HG03135 (cell line): ENCODE data around the gene GAN.
A peak's percentile ranks its signal among the peaks of the same experiment; 100 is the strongest.
"Not testable (repeated sequence)": the region's sequence is repeated elsewhere in the genome, so short reads cannot be mapped to it uniquely, and the experiment has no call there.

Experiments
- ATAC-seq: cut with Tn5 transposase; IDR thresholded peaks from one replicate; pipeline ENCODE4 v1.9.1; 2021; ENCODE audit warnings: mild to moderate bottlenecking, moderate library complexity; ENCODE audit not compliant: unreplicated experiment

Gene GAN

DNA sequence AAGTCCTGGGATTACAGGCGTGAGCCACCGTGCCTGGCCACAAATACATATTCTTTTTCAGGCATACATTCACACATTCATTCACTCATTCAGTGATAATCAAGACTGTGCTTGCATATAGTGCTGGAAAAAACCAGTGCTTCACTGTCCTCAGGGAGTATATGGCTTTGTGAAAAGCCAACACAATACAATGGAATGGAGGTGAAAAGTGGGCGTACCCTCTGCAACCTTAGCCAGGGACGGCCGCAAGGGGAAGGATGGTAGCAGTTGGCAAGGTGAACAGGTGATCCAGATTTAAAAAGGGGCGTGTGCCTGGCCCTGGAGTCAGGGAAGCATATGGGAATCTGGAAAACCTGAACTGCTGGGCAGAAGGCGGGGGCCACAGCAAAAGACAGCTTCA is 18.1 kb upstream of the GAN start:
- ATAC-seq, result no peak

DNA sequence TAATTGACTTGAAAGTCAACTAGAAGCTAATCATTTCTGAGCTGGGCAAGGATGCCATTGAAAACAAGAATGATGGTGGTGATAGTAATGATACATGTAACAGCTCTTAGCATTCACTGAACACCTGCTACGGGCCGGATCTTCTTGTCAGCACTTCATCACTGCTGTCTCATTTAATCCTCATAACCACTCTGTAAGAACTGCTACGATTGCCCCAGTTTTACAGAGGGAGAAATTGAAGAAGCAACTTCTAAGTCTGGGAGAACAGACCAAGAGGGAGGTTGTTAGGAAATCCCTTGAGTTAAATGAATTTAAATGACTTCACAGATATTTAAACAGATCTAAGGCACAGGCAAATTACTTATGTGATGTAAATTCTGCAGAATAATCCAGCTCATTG is 7.0 kb upstream of the GAN start:
- ATAC-seq, result no peak

- ATAC-seq, result no peak
Observed at GRCh38 chr16:81310045-81310644, 4.6 kb upstream of the GAN start.

DNA sequence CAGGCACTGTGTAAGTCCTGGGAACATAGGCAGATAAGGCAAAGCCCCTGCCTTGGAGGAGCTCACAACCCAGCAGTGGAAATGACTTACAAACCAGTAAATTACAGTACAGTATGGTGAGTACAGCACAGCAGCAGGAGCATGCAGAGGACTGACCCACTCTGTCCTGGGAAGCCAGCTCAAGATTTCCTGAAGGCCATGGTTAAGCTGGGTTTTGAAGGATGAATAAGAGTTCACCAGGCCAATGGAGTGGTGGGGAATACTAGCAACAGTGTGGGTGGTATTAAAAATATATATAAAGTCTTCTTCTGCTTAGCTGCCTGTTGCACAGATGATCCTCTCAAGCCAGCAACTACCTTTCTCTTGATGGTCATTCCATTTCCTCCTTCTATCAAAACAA is 3.0 kb upstream of the GAN start:
- ATAC-seq, result no peak

DNA sequence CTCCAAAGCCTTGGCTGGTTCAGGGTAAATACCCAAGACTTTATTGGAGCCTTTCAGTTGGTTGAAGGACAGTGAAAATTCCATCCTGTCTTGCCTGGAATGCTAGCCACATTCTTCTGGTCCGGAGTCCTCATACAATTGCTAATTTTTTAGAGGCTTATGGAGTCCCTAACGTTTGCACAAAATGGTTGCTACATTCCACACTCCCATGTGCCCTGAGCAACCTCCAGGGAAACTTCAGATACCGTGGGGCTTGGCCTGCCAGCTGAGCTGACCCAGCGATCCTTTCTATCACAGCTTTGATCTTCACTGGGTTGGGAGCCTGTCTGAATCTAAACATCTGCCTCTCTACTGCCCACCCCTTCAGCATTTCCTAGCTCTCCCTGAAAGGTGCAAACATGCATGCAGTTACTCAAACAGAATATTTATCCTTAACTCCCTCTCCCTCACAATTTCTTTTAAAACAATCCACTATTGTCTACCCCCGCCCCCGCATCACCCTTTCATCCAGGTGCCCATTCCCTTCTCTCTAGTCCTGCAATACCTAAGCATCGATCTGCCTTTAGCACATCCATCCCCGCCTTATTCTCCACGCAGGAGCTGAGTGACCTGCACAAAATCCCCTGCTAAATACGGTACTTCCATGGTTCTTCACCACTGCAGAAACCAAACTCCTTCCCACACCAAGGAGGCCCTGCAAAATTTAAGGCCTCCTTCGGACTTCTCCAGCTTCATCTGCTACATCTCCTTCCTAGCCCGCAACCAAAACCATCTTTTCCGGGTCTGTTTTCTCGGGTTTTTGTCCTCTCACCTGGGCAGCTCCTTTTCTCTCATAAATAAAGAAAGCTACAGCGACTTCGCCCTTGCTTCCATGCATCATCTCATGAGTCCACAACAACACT is 810 bp upstream of the GAN start:
- no peak for ATAC-seq

DNA sequence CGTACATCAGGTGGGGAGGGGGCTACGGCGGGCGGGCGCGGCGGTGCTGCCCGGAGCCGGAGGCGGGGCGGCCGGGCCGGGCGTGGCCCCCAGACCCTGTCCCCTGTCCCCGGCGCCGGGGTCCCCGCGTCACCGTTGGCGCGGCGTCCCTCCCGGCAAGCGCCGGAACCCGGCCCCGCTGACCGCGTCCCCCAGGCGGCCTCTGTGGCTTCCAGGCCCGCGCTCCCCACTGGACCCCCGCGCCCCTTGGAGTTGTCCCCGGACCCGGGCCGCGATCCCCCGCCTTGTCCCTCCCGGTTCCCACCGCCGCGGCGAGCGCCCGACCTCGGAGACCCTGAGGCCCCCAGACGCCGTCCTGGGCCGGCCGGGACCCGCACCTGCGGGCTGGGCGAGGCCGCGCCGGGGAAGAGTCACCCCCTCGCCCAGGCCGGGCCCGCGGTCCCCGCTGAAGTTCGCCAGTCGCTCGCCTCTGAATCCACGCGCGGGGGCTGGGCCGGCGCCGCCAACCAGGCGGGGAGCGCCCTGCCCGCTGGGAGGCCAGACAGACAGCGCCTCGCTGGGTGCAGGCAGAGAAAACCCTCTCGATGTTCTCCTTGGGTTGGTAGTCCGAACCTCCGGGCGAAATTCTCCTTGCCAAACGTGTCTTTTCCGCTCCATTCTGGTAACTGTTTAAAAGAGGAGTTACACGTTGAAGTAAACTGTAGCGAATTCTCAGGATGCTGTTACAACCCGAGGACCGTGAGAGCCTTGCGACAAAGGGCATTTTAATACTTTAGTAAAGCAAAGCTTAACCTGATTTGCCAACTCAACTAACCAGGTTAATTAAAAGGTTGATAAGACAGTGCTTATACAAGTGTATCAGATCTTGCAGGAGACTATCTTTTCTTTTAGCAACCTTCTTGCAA is 761 bp downstream of the GAN start:
- ATAC-seq, result peak; percentile 50

DNA sequence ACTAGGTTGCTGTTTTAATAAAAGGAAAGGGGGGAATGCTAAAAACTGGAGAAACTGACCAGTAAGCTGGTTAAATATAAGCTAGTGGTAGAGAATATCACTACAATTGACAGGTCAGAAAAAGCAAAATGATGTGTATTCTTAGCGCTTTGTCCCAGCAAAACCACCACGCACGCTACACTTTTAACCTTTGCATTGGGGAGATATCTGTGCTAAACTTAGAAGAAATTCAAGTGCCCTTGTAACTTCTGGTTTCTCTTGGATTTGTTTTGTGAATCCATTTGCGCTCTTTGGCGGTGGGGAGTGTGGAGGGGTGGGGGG is 1.4 kb downstream of the GAN start:
- no peak for ATAC-seq

DNA sequence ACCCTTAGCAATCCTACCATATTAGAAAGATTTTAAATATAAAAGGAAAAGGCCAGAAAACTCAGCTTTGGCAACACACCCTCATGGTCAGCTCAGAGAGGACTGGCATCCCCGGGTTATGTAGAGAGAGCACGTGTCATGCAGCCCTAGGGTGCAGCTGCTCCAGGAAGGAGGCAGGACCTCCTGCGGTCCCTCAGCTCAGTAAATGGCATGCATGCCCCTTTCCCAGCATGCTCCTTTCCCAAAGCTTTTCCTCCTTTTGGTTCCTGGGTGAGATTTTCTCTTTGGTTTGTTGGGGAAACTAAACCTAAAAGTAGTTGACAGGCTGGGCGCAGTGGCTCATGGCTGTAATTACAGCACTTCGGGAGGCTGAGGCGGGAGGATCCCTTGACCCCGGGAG is 3.9 kb downstream of the GAN start:
- ATAC-seq, result no peak

DNA sequence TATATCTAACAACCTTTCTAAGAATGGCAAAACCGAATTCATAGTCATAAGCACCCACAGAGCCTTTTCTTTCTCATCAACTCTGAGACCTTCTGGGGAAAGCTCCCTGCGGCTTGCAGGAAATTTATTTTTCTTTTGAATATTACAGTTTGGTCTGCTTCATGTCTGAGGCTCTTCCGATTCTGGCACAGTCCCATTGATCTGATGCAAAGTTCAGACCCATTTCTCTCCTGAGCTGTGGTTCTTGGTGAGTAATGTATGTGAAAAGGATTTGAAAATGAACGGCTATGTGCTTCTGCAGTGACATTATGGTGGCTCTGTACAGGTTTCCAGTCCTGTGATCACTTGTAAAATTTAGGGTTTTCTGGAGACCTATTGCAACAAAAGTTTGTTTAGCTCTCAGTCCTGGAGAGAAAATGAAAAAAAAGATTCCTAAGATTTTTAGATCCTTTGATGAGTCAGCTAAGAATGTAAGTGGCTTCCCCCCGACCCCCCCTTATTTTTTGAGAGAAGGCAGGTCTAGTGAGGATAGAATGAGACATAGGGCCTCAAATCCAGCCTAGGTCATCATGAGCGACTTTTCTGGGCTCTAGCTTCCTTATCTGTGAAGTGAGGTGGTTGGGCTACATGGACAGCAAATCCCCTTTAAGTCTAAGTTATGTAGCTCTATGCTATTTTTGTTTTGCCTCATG is 4.6 kb downstream of the GAN start:
- ATAC-seq, result no peak

DNA sequence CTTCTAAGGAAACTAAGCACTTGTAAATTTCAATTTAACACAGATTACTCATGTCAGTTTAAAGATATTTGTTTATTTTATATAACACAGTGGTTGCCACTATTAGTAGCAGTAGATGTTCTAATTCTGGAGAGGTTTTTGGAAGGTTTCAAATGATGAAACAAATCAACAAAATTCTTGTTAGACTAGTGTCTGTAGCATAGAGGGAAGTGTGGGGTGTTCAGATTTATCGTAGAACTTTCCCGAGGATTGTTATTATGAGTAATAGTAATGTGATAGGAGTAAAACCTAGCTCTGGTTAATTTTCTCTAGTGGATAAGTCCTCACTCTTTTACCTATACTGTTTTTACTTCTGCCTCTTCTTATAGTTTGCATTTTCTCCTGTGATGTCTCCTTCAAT is 6.3 kb downstream of the GAN start:
- no peak for ATAC-seq

- no peak for ATAC-seq
Observed at GRCh38 chr16:81321536-81321935, 6.8 kb downstream of the GAN start.

DNA sequence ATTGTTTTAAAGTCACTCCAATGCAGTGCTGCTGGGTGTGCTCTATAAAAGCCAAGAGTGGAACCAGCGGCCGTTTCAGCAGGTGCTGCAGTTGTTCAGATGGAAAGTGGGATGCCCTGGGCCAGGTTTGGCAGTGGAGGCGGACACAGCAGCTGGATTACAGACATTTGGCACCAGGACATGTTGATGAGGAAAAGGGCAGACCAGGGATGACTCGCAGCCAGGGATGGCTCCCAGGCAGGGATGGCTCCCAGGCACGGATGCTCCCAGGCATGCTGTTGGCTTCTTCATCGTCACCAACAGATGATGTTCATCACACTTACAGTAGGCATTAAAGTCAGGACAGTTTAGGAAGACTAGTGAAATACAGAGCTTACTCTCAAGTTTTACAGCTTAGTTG is 10.0 kb downstream of the GAN start:
- no peak for ATAC-seq

DNA sequence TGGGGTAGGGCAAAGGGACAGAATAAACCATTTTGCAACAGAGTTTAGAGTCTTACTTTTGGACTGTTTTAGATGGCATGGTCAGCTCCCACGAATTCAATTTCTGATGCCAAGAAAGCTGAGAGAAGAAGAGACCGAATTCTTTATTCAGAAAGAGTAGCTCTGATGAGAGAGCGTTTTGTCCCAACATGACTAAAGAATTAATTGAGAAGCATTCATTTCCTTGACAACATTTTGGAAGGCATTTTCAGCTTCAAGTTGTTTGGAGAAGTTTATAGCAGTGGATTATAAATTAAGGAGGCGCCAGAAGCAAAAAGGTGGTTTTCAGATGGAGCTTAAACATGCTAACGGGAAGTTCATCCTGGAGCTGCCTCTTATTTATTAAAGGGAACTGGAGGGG is 12.2 kb downstream of the GAN start:
- ATAC-seq, result no peak

DNA sequence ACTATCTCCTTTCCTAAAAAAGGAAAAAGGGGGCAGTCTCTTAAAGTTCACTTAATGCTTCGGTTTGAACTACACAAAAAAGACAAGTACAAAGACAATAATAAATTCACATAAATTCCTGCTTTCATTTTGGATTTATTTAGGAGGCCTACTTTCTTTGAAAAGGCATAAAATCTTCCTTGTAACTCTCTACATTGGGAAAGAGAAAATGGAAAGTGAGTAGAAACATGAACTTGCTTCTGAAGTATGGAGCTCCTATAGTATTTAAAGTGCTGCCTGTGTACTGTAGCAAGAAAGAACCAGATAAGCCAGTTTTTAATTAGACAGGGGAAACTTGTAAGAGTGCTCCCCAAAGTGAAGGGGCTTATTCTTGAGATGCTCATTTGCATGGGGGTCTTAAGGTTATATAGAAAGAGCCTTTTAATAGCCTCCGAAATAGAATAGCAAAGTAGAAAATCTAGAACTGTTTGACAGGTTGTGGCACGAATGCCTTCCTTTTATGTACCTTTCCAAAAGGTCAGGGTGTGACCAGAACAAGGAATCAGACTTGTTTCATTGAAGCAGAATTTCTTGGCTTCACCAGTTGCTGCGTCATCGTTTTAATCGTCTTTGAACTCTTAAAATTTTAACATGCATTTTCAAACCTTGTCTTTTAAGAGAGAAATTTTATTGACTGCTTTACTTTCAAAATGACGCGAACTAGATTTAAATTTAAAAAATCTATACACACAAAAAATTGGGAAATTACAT is 12.9 kb downstream of the GAN start:
- no peak for ATAC-seq

DNA sequence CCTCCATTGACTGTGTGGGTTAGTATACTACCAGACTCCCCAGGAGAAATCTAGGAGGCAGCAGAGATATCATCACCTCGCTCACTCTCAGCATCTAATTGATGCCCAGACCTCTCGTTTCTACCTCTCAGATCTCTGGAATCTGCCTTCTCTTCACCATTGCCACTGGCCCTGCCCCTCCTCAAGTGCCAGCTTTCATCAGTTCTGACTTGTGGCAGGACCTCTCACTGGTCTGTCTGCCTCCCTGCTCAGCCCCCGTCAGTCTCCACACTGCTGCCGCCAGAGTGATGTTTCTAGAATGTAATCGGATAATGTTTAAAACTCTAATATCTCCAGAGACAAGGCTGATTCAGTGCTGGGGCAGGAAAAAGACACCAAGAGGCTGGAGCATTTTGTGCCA is 15.2 kb downstream of the GAN start:
- ATAC-seq, result no peak

DNA sequence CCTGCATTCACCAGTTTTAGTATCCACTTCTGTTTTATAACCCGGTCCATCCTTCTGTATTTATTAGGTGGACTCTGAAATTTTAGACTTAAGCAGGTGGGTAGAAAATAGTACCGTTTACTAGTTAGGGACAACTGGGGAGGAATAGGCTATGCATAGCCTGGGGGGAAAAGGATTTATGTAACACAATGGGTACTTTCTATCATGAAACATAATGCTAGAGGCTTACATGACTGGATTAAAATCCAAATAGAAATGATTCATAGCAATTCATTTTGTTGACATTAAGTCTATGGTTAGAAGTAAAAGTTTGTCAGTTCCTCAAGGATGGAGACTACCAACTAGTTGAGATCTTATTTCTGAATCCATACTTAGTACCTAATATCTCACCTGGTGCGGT is 18.6 kb downstream of the GAN start:
- ATAC-seq, result no peak

GRCh38 chr16:81335669-81336068 is 20.9 kb downstream of the GAN start:
- ATAC-seq, result no peak

DNA sequence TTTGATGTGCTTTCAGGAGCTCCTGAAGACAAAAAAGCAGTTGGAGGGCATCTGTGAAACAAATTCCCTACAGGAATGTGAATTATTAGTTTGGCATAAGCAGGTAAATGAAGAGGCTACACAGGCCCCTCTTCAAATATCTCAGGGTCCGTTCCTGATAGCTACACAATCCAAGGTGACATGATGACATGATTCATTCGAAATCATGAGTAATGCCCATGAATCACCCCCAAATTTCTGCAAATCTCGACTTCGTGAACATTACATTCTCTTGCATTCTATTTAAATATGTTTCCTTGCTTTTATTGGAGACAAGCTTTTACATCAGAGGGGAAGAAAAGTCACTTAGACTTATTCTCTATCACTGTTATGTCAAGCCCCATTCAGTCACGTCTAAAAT is 22.3 kb downstream of the GAN start:
- no peak for ATAC-seq

DNA sequence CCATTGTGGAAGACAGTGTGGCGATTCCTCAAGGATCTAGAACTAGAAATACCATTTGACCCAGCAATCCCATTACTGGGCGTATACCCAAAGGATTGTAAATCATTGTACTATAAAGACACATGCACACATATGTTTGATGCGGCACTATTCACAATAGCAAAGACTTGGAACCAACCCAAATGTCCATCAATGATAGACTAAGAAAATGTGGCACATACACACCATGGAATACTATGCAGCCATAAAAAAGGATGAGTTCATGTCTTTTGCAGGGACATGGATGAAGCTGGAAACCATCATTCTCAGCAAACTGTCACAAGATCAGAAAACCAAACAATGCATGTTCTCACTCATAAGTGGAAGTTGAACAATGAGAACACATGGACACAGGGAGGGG is 30.4 kb downstream of the GAN start:
- ATAC-seq, result not testable (repeated sequence)

- no peak for ATAC-seq
Observed at GRCh38 chr16:81347425-81347824, 32.7 kb downstream of the GAN start.
